ENCODE results near the gene STOML3. TPM values are rescaled to one million over a fixed set of nuclear protein-coding genes. Genes with fewer than 3 reads are reported as not detected.

The STOML3 gene
- total and polyA plus RNA-seq, 2 of the 8 experiments (the other 6 are each of a cell fraction or from before 2014, with no cell fraction given) = 0.06 TPM; not detected in 1

GRCh38 chr13:38922170-38922569 is 68.5 kb downstream of the STOML3 start (continued):
- TF ChIP-seq CHD7 (IDR thresholded peaks at IDR 0.05; ENCODE audit: insufficient replicate concordance, low read length) (no peak), NRF1 (IDR thresholded peaks at IDR 0.05; ENCODE audit: low read depth, low read length) (no peak), TAF7 (optimal IDR thresholded peaks at IDR 0.05; ENCODE audit: borderline replicate concordance, low read depth, low read length) (no peak), CBX5 (IDR thresholded peaks at IDR 0.05; ENCODE audit: low read depth, low read length) (no peak), TBP (IDR thresholded peaks at IDR 0.05; ENCODE audit: low read depth, low read length) (no peak), RFX5 (IDR thresholded peaks at IDR 0.05; ENCODE audit: borderline replicate concordance, low read depth, low read length) (no peak), BRCA1 (IDR thresholded peaks at IDR 0.05; ENCODE audit: low read depth, low read length) (no peak), ATF2 (IDR thresholded peaks at IDR 0.05; ENCODE audit: low read length) (no peak), BCL11A (IDR thresholded peaks at IDR 0.05; ENCODE audit: low read depth in 2 of 2, low read length in 2 of 2) (no peak), HDAC6 (IDR thresholded peaks at IDR 0.05; ENCODE audit: low read depth, low read length) (no peak)
